ENCODE results near the gene KANSL3.

GRCh38 chr2:96661324-96661723 is 23.2 kb upstream of the KANSL3 start:
- no peak for TF ChIP-seq POLR2A (IDR thresholded peaks at IDR 0.05; ENCODE audit: low read depth, low read length)
- TF ChIP-seq CTCF (IDR thresholded peaks at IDR 0.05; ENCODE audit: extremely low read depth in 1 of 2, insufficient read depth in 1 of 2, low read depth in 1 of 2, low read length in 2 of 2) = no peak
- TF ChIP-seq MAX (IDR thresholded peaks at IDR 0.05; ENCODE audit: insufficient read depth, insufficient read length) = no peak
- TF ChIP-seq MYC (IDR thresholded peaks at IDR 0.05; ENCODE audit: low read depth, low read length) = no peak
- no peak for TF ChIP-seq POLR2AphosphoS5 (IDR thresholded peaks at IDR 0.05; ENCODE audit: insufficient read depth, low read depth, low read length)
- no peak for TF ChIP-seq EZH2 (IDR thresholded peaks at IDR 0.05; ENCODE audit: borderline replicate concordance, low read depth, low read length, severe bottlenecking)
- TF ChIP-seq JUN (IDR thresholded peaks at IDR 0.05; ENCODE audit: borderline replicate concordance, insufficient read depth, insufficient read length, low read depth) = no peak

Data from endothelial cell of umbilical vein (primary cell).